GM23338 (cell line): ENCODE results near the gene THBS2.

Experiments used
- NANOG ChIP-seq: IDR thresholded peaks from 2 replicates; pipeline ENCODE4 v1.6.1; 2016; ENCODE audit warnings: antibody characterized with exemption, borderline replicate concordance
- POLR2AphosphoS5 ChIP-seq: IDR thresholded peaks from 2 replicates; pipeline ENCODE4 v1.6.1; 2016; ENCODE audit warnings: antibody characterized with exemption, low read depth
- STAT1 ChIP-seq: IDR thresholded peaks from one replicate; pipeline ENCODE4 v1.6.1; 2016; ENCODE audit warnings: antibody characterized with exemption; ENCODE audit not compliant: unreplicated experiment
- TF ChIP-seq, protein P1 (sequence below), 2 experiments: fragments of 200-600 bp in 1 of 2; sonication (generic) in 1 of 2; conservative IDR thresholded peaks; 2 replicates each; pipeline versions ENCODE4 v1.5.1 to v1.6.1; 2016 to 2017; ENCODE audit warnings: antibody characterized with exemption in 2 of 2, low read depth in 2 of 2, mild to moderate bottlenecking in 2 of 2, moderate library complexity in 1 of 2

DNA sequence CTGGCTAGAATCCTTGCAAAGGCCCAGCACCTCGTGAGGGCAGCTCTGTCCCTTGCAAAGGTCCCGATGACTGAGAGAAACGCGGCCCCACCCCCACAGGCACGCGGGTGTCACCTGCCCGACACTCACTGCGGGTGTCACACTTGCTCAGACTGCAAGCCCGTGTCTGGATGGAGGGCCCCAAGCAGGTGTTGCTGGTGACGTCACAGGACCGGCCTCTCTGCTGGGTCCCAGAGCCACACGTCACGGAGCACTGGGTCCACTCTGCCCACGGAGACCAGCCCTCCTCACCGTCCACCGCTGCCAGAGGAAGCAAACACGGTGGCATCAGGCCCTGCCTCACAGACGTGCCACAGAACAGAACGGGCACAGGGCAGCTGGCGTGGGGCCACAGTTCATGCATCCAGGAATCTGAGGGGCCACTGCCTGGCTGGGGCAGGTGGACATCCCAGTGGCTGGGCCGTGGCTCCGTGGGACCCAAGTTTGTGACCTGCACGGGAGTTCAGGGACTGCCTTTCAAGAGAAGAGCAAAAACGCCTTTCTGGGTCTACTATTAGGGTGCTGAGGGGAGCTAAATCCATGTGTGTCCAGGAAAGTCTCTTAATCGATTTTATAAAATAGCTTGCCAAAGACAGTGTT lies 16.0 kb downstream of the THBS2 start:
- TF ChIP-seq, protein P1, sequence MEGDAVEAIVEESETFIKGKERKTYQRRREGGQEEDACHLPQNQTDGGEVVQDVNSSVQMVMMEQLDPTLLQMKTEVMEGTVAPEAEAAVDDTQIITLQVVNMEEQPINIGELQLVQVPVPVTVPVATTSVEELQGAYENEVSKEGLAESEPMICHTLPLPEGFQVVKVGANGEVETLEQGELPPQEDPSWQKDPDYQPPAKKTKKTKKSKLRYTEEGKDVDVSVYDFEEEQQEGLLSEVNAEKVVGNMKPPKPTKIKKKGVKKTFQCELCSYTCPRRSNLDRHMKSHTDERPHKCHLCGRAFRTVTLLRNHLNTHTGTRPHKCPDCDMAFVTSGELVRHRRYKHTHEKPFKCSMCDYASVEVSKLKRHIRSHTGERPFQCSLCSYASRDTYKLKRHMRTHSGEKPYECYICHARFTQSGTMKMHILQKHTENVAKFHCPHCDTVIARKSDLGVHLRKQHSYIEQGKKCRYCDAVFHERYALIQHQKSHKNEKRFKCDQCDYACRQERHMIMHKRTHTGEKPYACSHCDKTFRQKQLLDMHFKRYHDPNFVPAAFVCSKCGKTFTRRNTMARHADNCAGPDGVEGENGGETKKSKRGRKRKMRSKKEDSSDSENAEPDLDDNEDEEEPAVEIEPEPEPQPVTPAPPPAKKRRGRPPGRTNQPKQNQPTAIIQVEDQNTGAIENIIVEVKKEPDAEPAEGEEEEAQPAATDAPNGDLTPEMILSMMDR (conservative IDR thresholded peaks at IDR 0.05; ENCODE audit: low read depth in 2 of 2), result no peak
- TF ChIP-seq POLR2AphosphoS5, result no peak
- TF ChIP-seq NANOG, result no peak
- no peak for TF ChIP-seq STAT1
